ENCODE results near the gene SELP.
"Not testable (repeated sequence)": the region's sequence is repeated elsewhere in the genome, so short reads cannot be mapped to it uniquely, and the experiment has no call there.

The SELP gene

DNA sequence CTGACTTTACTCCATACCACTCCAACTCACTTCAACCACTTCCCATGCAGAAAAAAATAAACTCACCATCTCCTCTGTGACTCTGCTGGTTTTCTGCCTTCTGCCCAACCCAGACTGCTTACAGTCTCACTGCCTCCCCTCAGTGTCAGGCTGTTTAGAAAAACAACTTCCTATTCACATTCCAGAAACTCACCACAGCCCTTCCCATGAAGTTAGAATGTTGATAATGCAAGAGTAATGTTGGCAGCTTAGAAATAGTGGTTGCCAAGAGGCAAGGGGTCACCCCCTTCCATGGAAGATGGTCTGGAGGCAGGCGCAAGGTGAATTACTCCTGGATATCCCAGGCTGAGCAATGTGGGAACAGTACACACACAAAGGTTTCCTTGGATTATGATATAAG is at the start of gene SELP:
Gene SELP, minus strand, starts transcription at position 119 of the 400 bp plus-strand sequence. Its CDS starts 50 bp downstream, at position 69.
- no peak for DNase-seq

DNA sequence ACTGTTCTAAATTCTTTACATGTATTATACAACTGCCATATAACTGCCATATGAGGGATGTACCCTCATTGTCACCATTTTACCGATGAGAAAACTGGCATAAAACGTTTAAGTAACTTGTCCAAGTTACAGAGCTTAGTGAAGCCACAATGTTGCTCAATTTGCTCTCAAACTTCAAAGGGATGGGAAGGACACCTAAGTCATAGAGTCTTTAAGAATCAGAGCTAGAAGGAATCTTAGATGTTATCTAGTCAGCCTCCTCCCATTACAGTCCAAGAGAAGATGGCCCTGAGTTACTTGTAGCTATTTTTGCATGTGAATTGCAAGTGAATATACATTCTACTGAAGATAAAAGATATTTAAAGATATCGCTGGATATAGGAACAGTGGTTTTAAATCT is 49.8 kb upstream of the SELP start:
- DNase-seq = no peak

GRCh38 chr1:169676001-169676400 is 46.1 kb upstream of the SELP start:
- DNase-seq = no peak

DNA sequence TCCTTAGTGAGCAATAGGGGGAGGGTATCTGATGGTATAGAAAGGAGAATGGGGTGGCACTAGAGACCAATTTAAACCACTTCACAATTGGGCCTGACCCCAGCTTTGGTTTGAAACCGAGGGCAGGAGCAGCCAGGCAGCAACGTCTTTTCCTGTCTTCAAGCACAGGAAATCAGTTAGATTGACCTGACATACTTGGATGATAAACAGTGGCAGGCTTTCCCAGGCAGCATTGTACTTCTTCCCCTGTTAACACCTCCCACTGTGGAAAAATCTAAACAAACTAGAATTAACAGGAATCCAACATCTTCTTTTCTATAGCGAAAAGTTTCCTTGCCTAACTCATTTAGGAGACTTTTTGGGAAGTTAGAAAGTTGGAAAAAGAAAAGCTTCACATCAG is 40.9 kb upstream of the SELP start:
- no peak for DNase-seq

DNA sequence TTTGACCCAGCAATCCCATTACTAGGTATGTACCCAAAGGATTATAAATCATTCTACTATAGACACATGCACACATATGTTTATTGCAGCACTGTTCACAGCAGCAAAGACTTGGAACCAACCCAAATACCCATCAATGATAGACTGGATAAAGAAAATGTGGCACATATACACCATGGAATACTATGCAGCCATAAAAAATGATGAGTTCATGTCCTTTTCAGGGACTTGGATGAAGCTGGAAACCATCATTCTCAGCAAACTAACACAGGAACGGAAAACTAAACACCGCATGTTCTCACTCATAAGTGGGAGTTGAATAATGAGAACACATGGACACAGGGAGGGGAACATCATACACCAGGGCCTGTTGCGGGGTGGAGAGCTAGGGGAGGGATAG is 40.3 kb upstream of the SELP start:
- DNase-seq = not testable (repeated sequence)

- not testable (repeated sequence) for DNase-seq
Observed at GRCh38 chr1:169667699-169668596, 38.0 kb upstream of the SELP start.

- not testable (repeated sequence) for DNase-seq
Observed at GRCh38 chr1:169667227-169667639, 37.3 kb upstream of the SELP start.

GRCh38 chr1:169662680-169663079 is 32.8 kb upstream of the SELP start:
- not testable (repeated sequence) for DNase-seq

DNA sequence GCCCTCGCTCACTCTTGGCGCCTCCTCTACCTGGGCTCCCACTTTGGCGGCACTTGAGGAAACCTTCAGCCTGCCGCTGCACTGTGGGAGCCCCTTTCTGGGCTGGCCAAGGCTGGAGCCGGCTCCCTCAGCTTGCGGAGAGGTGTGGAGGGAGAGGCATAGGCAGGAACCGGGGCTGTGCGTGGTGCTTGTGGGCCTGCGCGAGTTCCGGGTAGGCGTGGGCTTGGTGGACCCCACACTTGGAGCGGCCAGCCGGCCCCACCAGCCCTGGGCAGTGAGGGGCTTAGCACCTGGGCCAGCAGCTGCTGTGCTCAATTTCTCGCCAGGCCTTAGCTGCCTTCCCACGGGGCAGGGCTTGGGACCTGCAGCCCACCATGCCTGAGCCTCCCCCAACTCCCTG is 31.1 kb upstream of the SELP start:
- DNase-seq = not testable (repeated sequence)

GRCh38 chr1:169658777-169659176 is 28.9 kb upstream of the SELP start:
- not testable (repeated sequence) for DNase-seq

- DNase-seq = no peak
Observed at GRCh38 chr1:169653873-169654272, 23.9 kb upstream of the SELP start.

DNA sequence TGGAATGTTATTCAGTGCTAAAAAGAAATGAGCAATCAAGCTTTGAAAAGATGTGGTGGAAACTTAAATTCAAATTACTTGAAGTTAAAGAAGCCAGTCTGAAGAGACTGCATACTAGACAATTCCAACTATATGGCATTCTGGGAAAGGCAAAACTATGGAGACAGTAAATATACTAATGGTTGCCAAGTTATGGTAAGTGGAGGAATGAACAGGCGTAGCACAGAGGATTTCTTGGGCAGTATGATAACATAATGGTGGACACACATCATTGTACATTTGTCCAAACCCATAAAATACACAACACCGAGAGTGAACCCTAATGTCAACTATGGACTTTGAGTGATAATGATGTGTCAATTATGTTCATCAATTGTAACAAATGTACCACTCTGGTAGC is 21.1 kb upstream of the SELP start:
- DNase-seq = no peak

- no peak for DNase-seq
Observed at GRCh38 chr1:169650551-169650950, 20.6 kb upstream of the SELP start.

DNA sequence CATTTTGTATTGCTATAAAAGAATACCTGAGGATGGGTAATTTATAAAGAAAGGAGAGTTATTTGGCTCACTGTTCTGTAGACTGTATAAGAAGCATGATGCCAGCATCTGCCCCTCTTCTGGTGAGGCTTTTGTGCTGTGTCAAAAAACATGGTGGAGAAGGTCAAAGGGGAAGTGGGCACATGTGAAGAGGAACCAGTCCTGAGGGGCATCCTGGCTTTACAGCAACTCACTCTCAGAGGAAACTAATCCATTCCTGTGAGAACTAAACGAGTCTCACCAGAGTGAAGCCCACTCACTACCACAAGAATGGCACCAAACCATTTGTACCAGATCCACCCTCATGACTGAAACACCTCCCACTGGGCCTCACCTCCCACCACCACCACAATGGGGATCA is 18.8 kb upstream of the SELP start:
- no peak for DNase-seq

DNA sequence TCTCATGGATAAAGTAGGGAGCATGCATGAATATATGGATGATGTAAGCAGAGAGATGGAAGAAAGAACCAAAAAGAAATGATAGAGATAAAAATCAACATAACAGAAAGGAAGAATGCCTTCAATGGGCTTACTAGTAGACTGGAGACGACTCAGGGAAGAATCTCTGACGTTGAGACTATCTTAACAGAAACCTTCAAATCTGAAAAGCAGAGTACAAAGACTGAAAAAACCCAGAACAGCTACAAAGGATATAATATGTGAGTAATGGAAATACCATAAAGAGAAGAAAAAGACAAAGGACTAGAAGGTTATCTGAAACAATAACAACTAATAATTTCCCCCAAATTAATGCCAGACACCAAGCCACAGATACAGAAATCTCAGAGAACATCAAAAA is 18.3 kb upstream of the SELP start:
- no peak for DNase-seq

- DNase-seq = no peak
Observed at GRCh38 chr1:169647512-169647911, 17.6 kb upstream of the SELP start.

DNA sequence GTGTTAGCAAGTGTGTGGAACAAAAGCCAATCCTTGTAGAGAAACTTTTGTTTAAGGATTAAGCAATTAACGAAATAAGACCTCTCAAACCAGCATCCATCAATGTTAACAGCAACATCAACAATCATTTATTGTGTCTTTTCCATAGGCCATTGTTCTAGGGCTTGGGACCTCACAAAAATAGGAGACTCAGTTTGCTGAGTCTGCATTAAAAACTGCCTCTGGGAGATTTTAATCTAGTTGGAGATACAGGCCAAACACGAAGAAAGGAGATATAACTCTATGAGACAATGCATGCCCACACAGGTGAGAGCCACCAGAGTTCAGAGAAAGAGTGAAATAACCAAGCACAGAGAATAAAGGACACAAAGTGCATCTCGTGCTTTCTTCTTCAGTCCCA is 14.4 kb upstream of the SELP start:
- no peak for DNase-seq

GRCh38 chr1:169634877-169635276 is 5.0 kb upstream of the SELP start:
- DNase-seq = no peak

DNA sequence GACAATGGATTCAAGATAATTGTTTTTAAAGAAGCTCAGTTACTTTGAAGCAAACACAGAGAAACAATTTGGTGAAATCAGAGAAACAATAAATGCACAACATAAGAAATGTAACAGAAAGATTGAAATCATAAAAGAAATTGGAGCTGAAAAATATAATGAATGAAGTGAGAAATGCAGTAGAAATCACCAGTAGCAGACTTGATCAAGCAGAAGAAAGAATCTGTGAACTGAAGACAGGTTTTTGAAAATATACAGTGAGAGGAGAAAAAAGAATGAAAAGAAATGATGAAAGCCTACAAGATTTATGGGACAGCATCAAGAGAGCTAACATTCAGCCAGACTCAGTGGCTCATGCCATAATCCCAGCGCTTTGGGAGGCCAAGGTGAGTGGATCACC is 4.2 kb upstream of the SELP start:
- no peak for DNase-seq

DNA sequence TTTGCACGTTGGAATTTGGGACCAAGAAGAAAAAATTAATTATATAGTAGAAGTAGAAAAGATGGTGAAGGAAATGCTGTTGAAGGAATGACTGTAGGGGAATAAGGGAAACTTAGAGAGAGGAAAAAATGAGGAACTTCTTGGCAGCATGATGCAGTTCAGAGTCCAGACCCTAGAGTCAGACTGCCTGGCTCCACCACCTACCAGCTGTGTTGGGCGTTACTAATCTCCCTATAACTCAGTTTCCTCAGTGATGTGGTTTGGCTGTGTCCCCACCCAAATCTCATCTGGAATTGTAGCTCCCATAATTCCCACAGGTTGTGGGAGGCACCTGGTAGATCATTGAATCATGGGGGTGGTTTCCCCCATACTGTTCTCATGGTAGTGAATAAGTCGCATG is 1.3 kb upstream of the SELP start:
- no peak for DNase-seq

- DNase-seq = no peak
Observed at GRCh38 chr1:169624912-169625311, 5.0 kb downstream of the SELP start.

- no peak for DNase-seq
Observed at GRCh38 chr1:169624122-169624521, 5.8 kb downstream of the SELP start.

DNA sequence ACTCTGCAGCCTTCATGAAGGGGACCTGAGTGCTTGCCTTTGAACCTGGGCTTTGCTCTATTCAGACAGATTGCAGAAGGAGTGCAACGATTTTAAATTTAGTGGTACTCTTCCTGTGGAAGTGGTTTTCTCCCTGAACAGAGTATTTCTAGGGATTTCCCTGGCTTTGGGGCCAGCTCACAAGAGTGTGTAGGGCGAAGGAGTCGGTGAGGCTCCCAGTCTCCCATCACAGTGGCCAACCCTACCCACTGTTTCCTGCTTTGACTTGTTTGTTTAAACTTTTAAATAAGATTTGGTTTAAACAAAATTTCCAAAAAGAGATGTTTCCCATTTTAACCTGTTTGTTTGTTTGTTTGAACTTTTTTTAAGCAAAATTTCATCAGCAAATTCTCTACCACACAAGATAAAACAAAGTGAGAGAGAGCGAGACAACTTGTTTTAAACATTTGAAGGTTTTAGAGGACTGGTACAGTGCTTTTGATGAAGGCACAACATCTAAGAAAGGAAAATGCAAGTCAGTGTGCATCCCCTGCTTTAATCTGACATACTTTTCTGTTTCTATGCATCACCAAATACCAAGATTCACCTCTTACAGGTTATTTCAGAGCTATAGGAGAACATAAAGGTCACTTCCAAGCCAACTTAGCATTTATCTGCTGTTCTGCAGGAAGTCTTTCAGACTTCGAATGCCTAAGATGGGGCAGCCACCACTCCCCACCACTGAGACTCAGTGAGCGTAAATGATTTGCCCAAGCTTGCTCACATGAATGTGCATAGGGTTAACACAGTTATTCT is 6.6 kb downstream of the SELP start:
- DNase-seq = no peak

GRCh38 chr1:169620565-169620964 is 9.4 kb downstream of the SELP start:
- DNase-seq = no peak

Data from right hindlimb (tissue), 1 donor.